Hepatocyte (in vitro differentiated cells): Measurements from ENCODE around the gene SIN3B. TPM values are rescaled to one million over a fixed set of nuclear protein-coding genes. Genes with fewer than 3 reads are reported as not detected.
A peak's percentile ranks its signal among the peaks of the same experiment; 100 is the strongest.

Experiments used
- DNase-seq: peaks from one replicate; pipeline ENCODE4 v3.0.0-alpha.2; 2016; ENCODE audit warnings: low spot score
- H2AFZ ChIP-seq: fragments of 200-600 bp; sonication (generic); 2 replicates; pipeline ENCODE4 v1.6.0; 2016; ENCODE audit warnings: antibody characterized with exemption, mild to moderate bottlenecking
- H3K27ac ChIP-seq: fragments of 200-600 bp; sonication (generic); 2 replicates; pipeline ENCODE4 v1.5.1; 2016; ENCODE audit warnings: mild to moderate bottlenecking
- H3K27me3 ChIP-seq: fragments of 200-600 bp; sonication (generic); 2 replicates; pipeline ENCODE4 v1.6.1; 2016
- H3K36me3 ChIP-seq: fragments of 200-600 bp; sonication (generic); replicated peaks from 2 replicates; pipeline ENCODE4 v1.5.1; 2016; ENCODE audit warnings: low read depth; ENCODE audit not compliant: insufficient read depth
- H3K4me1 ChIP-seq: fragments of 200-600 bp; sonication (generic); 2 replicates; pipeline ENCODE4 v1.5.1; 2016; ENCODE audit warnings: mild to moderate bottlenecking, moderate library complexity; ENCODE audit not compliant: insufficient read depth
- H3K4me2 ChIP-seq: fragments of 200-600 bp; sonication (generic); 2 replicates; pipeline ENCODE4 v1.6.0; 2016
- H3K4me3 ChIP-seq: fragments of 200-600 bp; sonication (generic); 2 replicates; pipeline ENCODE4 v1.5.1; 2016; ENCODE audit warnings: mild to moderate bottlenecking
- H3K79me2 ChIP-seq: fragments of 200-600 bp; sonication (generic); 2 replicates; pipeline ENCODE4 v1.6.0; 2017; ENCODE audit warnings: mild to moderate bottlenecking
- H3K9me2 ChIP-seq: fragments of 200-600 bp; sonication (generic); replicated peaks from 2 replicates; pipeline ENCODE4 v1.6.0; 2017; ENCODE audit warnings: mild to moderate bottlenecking; ENCODE audit not compliant: insufficient read depth
- H3K9me3 ChIP-seq: fragments of 200-600 bp; sonication (generic); 2 replicates; pipeline ENCODE4 v1.5.1; 2016; ENCODE audit warnings: low read depth, mild to moderate bottlenecking
- H4K20me1 ChIP-seq: fragments of 200-600 bp; sonication (generic); 2 replicates; pipeline ENCODE4 v1.6.0; 2016; ENCODE audit warnings: mild to moderate bottlenecking; ENCODE audit not compliant: insufficient read depth, poor library complexity, severe bottlenecking
- EZH2 ChIP-seq: fragments of 200-600 bp; sonication (generic); IDR thresholded peaks from 2 replicates; pipeline ENCODE4 v1.6.1; 2016; ENCODE audit warnings: antibody characterized with exemption, mild to moderate bottlenecking, borderline replicate concordance
- EZH2phosphoT487 ChIP-seq: fragments of 200-600 bp; sonication (generic); IDR thresholded peaks from one replicate; pipeline ENCODE4 v1.6.1; 2018; ENCODE audit warnings: antibody characterized with exemption, mild to moderate bottlenecking, low read depth, moderate library complexity; ENCODE audit not compliant: unreplicated experiment, severe bottlenecking
- WGBS: methylation state at CpG from one replicate; pipeline ENCODE4 v1.1.6; 2016; ENCODE audit warnings: low lambda C conversion rate; ENCODE audit errors: missing lambda C conversion rate; 5-methylcytosine and 5-hydroxymethylcytosine counted together
- polyA plus RNA-seq: library from polyadenylated mRNA; unstranded; fragments of >200 nt; fragmentation: Nextera tagmentation; extraction: Ambion mirVana; gene quantifications from 2 replicates; pipeline ENCODE4 v1.2.1, GENCODE V29; 2016
- total RNA-seq: library from RNA; depleted of rRNA; stranded (reverse); fragments of >200 nt; gene quantifications from 2 replicates; pipeline ENCODE4 v1.2.3, GENCODE V29; 2014
- TF ChIP-seq, protein P1 (sequence below): fragments of 200-600 bp; sonication (generic); IDR thresholded peaks from 2 replicates; pipeline ENCODE4 v1.5.1; 2016; ENCODE audit warnings: antibody characterized with exemption, mild to moderate bottlenecking; ENCODE audit not compliant: poor library complexity

The SIN3B gene
- total and polyA plus RNA-seq, 2 experiments from 2014 or later: 17.0 to 21.9 TPM

DNA sequence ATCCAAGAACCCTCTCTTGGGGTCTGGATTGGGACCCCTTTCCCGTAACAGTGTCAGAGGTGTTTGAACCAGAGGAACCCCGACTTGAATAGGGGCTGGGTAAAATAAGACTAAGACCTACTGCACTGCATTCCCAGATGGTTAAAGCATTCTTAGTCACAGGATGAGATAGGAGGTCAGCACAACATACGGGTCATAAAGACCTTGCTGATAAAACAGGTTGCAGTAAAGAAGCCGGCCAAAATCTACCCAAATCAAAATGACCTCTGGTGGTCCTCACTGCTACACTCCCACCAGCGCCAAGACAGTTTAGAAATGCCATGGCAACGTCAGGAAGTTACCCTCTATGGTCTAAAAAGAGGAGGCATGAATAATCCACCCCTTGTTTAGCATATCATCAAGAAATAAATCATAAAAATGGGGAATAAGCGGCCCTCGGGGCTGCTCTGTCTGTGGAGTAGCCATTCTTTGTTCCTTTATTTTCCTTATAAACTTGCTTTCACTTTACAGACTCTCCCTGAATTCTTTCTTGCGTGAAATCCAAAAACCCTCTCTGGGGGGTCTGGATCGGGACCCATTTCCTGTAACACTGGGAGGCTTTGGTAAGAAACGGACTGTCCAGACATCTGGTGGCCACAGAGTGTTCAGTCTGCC is 4.4 kb upstream of the SIN3B start:
- peak overlapping the region; percentile 69 for H3K27ac ChIP-seq
- H3K4me1 ChIP-seq: peaks cover 4% of the 10 kb centered on the region
- H3K4me3 ChIP-seq: no peak overlapping the region
- peak overlapping the region; percentile 77 for H3K4me2 ChIP-seq
- no peaks in the 10 kb centered on the region for H3K27me3 ChIP-seq
- TF ChIP-seq EZH2 (no peak), EZH2phosphoT487 (no peak)
- TF ChIP-seq, protein P1, sequence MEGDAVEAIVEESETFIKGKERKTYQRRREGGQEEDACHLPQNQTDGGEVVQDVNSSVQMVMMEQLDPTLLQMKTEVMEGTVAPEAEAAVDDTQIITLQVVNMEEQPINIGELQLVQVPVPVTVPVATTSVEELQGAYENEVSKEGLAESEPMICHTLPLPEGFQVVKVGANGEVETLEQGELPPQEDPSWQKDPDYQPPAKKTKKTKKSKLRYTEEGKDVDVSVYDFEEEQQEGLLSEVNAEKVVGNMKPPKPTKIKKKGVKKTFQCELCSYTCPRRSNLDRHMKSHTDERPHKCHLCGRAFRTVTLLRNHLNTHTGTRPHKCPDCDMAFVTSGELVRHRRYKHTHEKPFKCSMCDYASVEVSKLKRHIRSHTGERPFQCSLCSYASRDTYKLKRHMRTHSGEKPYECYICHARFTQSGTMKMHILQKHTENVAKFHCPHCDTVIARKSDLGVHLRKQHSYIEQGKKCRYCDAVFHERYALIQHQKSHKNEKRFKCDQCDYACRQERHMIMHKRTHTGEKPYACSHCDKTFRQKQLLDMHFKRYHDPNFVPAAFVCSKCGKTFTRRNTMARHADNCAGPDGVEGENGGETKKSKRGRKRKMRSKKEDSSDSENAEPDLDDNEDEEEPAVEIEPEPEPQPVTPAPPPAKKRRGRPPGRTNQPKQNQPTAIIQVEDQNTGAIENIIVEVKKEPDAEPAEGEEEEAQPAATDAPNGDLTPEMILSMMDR: no peak
- peaks cover 4% of the 10 kb centered on the region for H3K79me2 ChIP-seq
- H4K20me1 ChIP-seq: no peaks in the 10 kb centered on the region
- H3K9me3 ChIP-seq: no peaks in the 10 kb centered on the region
- no peaks in the 10 kb centered on the region for H3K9me2 ChIP-seq
- 41% methylated on average over 11 of the region's 11 CpGs for WGBS
- no peaks in the 10 kb centered on the region for H3K36me3 ChIP-seq
- peak overlapping the region; percentile 67 for H2AFZ ChIP-seq
- DNase-seq: no peak

DNA sequence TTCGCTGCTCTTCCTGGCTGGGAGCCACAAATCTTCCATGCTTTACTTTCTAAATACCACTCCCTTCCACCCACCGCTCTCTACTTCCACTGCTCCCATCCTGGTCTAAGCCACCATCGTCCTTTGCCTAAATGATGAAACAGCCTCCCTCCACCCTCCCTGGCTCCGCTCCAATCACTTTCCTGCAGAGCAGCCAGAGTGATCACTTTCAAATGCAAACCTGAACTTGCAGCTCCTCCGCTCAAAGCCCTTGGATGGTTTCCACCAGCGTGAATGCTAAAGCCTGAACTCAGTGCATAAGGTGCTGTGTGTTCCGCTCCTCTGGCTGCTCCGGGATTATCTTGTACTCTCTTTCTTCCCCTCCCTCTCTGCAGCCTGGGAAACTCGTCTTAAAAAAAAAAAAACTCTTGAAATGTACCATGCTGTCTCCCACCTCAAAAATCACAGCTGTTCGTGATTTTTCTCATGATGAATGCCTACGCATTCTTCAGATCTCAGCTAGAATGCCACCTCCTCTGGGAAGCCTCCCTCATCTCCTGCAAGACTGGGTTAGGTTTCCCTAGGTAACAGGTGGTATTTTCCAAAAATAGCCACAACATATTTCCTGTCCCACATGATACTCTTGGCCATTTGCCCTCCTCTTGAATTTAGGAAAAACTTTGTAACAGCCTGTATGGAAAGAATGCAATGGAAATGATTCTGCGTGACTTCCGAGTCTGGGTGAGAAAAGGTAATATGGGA is 3.7 kb upstream of the SIN3B start:
- H3K27ac ChIP-seq: peak overlapping the region; percentile 69
- peak; percentile 60 for DNase-seq

DNA sequence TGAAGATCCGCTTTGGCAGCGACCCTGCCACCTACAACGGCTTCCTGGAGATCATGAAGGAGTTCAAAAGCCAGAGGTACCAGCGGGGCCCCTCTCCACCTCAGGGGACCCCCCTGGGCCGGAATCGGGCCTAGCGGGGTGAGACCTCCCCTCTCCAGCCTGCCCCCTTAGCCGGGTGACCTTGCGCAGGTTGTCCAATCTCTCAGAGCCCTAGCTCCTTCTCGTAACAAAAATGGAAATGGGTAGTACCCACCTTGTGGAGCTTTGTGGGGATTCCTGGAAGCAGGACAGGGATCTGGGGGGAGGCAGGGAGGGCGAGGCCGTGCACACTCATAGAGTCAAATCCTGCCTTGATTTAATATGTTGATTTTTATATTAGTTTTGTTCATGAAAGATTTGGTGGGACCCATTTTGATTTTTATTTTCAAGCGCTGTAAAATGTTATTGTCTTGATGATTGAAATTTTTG is 658 bp downstream of the SIN3B start:
- Histone ChIP-seq H3K4me1 (peaks cover 10% of the 10 kb centered on the region), H3K27me3 (no peaks in the 10 kb centered on the region), H3K4me2 (peak overlapping the region; percentile 96), H2AFZ (peak overlapping the region; percentile 71), H3K36me3 (no peaks in the 10 kb centered on the region), H3K79me2 (peaks cover 24% of the 10 kb centered on the region), H4K20me1 (no peaks in the 10 kb centered on the region), H3K9me2 (no peaks in the 10 kb centered on the region), H3K9me3 (no peaks in the 10 kb centered on the region), H3K4me3 (peak overlapping the region; percentile 35), H3K27ac (peak overlapping the region; percentile 31)
- 18% methylated on average over 13 of the region's 13 CpGs for WGBS
- TF ChIP-seq EZH2phosphoT487 (no peak), EZH2 (no peak)
- TF ChIP-seq, protein P1: no peak
- DNase-seq: no peak

More for the DNA sequence above, 3.7 kb upstream of the SIN3B start:
- Histone ChIP-seq H3K4me1 (peaks cover 10% of the 10 kb centered on the region), H3K27me3 (no peaks in the 10 kb centered on the region), H3K36me3 (no peaks in the 10 kb centered on the region), H4K20me1 (no peaks in the 10 kb centered on the region), H3K9me3 (no peaks in the 10 kb centered on the region), H3K79me2 (peaks cover 11% of the 10 kb centered on the region), H2AFZ (peak overlapping the region; percentile 67), H3K4me2 (peak overlapping the region; percentile 77), H3K9me2 (no peaks in the 10 kb centered on the region), H3K4me3 (no peak overlapping the region)
- TF ChIP-seq, protein P1: no peak
- TF ChIP-seq EZH2: no peak
- 29% methylated on average over 13 of the region's 13 CpGs for WGBS
